ENCODE data around the gene RSU1. TPM values are rescaled to one million over a fixed set of nuclear protein-coding genes. Genes with fewer than 3 reads are reported as not detected.

The RSU1 gene
- total and polyA plus RNA-seq, 2 donors (not counting 3 experiments of a cell fraction or from before 2014, with no cell fraction given) = 80.2 to 104 TPM

DNA sequence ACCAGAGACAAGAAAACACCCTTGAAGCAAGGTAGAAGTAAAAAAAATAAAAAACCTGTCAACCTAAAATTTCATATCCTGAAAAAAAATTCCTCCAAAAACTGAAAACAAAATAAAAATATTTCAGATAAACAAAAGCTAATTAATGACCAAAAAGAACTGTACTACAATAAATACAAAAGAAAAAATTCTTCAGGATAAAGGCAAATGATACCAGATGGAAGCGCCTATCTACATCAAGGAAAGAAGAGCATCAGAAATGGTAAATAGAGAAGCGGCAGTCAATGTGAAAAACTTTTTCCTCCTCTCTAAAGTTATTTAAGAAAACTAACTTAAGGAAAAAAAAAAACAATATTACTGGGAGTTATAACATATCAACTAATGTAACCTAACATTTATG lies 79.8 kb downstream of the RSU1 start:
- no peak for FAIRE-seq
- BruUV-seq (replicated peaks) = no TSS peak
- dilution Hi-C loops (cut with MboI; ENCODE audit: extremely low pct_ligation_motif_present, low sequenced_read_pairs) = no loop called here

More for the DNA sequence above, 79.8 kb downstream of the RSU1 start:
- H3K9ac ChIP-seq (replicated peaks; ENCODE audit: extremely low read depth, insufficient read depth, low read length) = no peak overlapping the region
- intact Hi-C loops (cut with micrococcal nuclease) = no loop called here
- no peak overlapping the region for H3K27ac ChIP-seq (ENCODE audit: insufficient read depth, low read depth, low read length)
- H3K4me3 ChIP-seq (replicated peaks in 1 of 3; ENCODE audit: insufficient read depth in 1 of 3, low read depth in 1 of 3, low read length in 3 of 3) = no peak overlapping the region
- no peak for DNase-seq (ENCODE audit: low read depth, low spot score)
- POLR2A ChIA-PET = no interaction called here
- H3K79me2 ChIP-seq (ENCODE audit: control insufficient read depth, insufficient read depth, low read length) = no peaks in the 10 kb centered on the region
- H3K9me1 ChIP-seq (replicated peaks; ENCODE audit: control insufficient read depth, extremely low read depth, insufficient read depth, low read length) = no peaks in the 10 kb centered on the region
- H2AFZ ChIP-seq (ENCODE audit: low read depth, low read length) = no peak overlapping the region
- CTCF ChIA-PET = interaction anchor here (1.5 kb wide), 1 partner anchor 15 kb away, joined by 3 read pairs; no protein-coding TSS in a partner anchor
- no peaks in the 10 kb centered on the region for H3K9me3 ChIP-seq (replicated peaks; ENCODE audit: control insufficient read depth, insufficient read depth, low read length)
- no peaks in the 10 kb centered on the region for H3K36me3 ChIP-seq (ENCODE audit: control insufficient read depth in 2 of 2, extremely low read depth in 1 of 2, insufficient read depth in 2 of 2, low read length in 2 of 2)
- TF ChIP-seq GATA2 (IDR thresholded peaks at IDR 0.05; ENCODE audit: insufficient read depth, insufficient read length, low read depth, low read length) = no peak
- no peak for TF ChIP-seq POLR2A (IDR thresholded peaks at IDR 0.05; ENCODE audit: low read depth, low read length)
- TF ChIP-seq EZH2 (IDR thresholded peaks at IDR 0.05; ENCODE audit: borderline replicate concordance, low read depth, low read length, severe bottlenecking) = no peak
- no peak for TF ChIP-seq MYC (IDR thresholded peaks at IDR 0.05; ENCODE audit: low read depth, low read length)
- TF ChIP-seq, protein P1, sequence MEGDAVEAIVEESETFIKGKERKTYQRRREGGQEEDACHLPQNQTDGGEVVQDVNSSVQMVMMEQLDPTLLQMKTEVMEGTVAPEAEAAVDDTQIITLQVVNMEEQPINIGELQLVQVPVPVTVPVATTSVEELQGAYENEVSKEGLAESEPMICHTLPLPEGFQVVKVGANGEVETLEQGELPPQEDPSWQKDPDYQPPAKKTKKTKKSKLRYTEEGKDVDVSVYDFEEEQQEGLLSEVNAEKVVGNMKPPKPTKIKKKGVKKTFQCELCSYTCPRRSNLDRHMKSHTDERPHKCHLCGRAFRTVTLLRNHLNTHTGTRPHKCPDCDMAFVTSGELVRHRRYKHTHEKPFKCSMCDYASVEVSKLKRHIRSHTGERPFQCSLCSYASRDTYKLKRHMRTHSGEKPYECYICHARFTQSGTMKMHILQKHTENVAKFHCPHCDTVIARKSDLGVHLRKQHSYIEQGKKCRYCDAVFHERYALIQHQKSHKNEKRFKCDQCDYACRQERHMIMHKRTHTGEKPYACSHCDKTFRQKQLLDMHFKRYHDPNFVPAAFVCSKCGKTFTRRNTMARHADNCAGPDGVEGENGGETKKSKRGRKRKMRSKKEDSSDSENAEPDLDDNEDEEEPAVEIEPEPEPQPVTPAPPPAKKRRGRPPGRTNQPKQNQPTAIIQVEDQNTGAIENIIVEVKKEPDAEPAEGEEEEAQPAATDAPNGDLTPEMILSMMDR (IDR thresholded peaks at IDR 0.05; ENCODE audit: extremely low read depth in 1 of 2, insufficient read depth in 1 of 2, low read depth in 1 of 2, low read length in 2 of 2) = no peak
- TF ChIP-seq, protein P2, sequence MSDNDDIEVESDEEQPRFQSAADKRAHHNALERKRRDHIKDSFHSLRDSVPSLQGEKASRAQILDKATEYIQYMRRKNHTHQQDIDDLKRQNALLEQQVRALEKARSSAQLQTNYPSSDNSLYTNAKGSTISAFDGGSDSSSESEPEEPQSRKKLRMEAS (IDR thresholded peaks at IDR 0.05; ENCODE audit: insufficient read depth, insufficient read length) = no peak
- TF ChIP-seq POLR2AphosphoS5 (IDR thresholded peaks at IDR 0.05; ENCODE audit: insufficient read depth, low read depth, low read length) = no peak
- no peak for TF ChIP-seq JUN (IDR thresholded peaks at IDR 0.05; ENCODE audit: borderline replicate concordance, insufficient read depth, insufficient read length, low read depth)
- no peak for TF ChIP-seq FOS (IDR thresholded peaks at IDR 0.05; ENCODE audit: borderline replicate concordance, insufficient read depth, low read length)
- H3K4me1 ChIP-seq (ENCODE audit: control insufficient read depth, extremely low read depth, insufficient read depth, low read length) = peaks cover 4% of the 10 kb centered on the region
- H3K27me3 ChIP-seq (ENCODE audit: control insufficient read depth in 2 of 2, insufficient read depth in 2 of 2, low read length in 2 of 2) = no peaks in the 10 kb centered on the region
- H4K20me1 ChIP-seq (replicated peaks; ENCODE audit: control insufficient read depth, extremely low read depth, insufficient read depth, low read length) = no peaks in the 10 kb centered on the region
- no peak overlapping the region for H3K4me2 ChIP-seq (ENCODE audit: insufficient read depth, low read length)
